Lower leg skin (tissue), 4 donors: Measurements from ENCODE around the gene ARSB. TPM values are rescaled to one million over a fixed set of nuclear protein-coding genes. Genes with fewer than 3 reads are reported as not detected.

Experiments
- DNase-seq, 2 donors: peaks; one replicate each; pipeline ENCODE4 v3.0.0-alpha.2; 2019; ENCODE audit warnings: low spot score in 2 of 2
- H3K4me3 ChIP-seq: fragments of 200-600 bp; sonication (generic); 2 replicates; pipeline ENCODE4 v1.5.1; 2017; ENCODE audit warnings: mild to moderate bottlenecking, low read depth; ENCODE audit not compliant: poor library complexity, severe bottlenecking
- POLR2A ChIP-seq, 2 donors: fragments of 450-650 bp; IDR thresholded peaks; one replicate each; pipeline ENCODE4 v1.6.1; 2016 to 2017; ENCODE audit warnings: antibody characterized with exemption in 2 of 2, mild to moderate bottlenecking in 1 of 2, moderate library complexity in 1 of 2
- WGBS, 2 donors: methylation state at CpG; one replicate each; pipeline ENCODE4 v1.1.5; 2018; 5-methylcytosine and 5-hydroxymethylcytosine counted together
- intact Hi-C: fragments of 100-400 bp; cut with DNase I; formaldehyde crosslinking; loops from one replicate; pipeline ENCODE4 v1.15.0; 2023; ENCODE audit warnings: low total_unique reads
- total RNA-seq, 4 donors: library from RNA; depleted of rRNA; stranded (reverse); fragments of >200 nt; gene quantifications; one replicate each; pipeline ENCODE4 v1.1.0, GENCODE V29; 2016
- TF ChIP-seq, protein P1 (sequence below), 3 donors: fragments of 450-650 bp; IDR thresholded peaks; one replicate each; pipeline ENCODE4 v1.5.1; 2016; ENCODE audit warnings: antibody characterized with exemption in 3 of 3, mild to moderate bottlenecking in 3 of 3, moderate library complexity in 2 of 3

The ARSB gene
- total RNA-seq, 4 donors from 2014 or later, result 2.0 to 5.5 (median 2.4) TPM

DNA sequence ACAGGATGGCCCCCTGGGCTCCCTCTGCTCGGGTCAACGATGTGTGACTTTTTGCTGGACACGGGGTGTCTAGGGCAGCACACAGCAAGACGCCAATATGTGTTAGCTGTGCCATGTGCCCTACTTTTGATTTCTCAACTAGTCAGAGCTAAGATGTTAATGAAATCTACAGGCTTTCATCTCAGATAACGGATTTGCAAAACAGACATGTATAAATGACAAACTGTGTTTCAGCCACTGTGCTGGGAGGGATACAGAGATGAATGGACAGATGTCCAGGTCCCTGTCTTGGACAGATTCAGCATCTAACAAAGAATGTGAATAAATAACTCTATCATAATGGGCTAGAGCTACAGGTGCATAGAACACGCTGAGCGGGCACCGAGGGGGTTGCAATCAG is 176.3 kb downstream of the ARSB start:
- 83 to 84% methylated on average over 8 of the region's 8 CpGs for WGBS, 2 donors
- intact Hi-C loops, result no loop called here
- TF ChIP-seq POLR2A (IDR thresholded peaks at IDR 0.05), result no peak
- TF ChIP-seq, protein P1, sequence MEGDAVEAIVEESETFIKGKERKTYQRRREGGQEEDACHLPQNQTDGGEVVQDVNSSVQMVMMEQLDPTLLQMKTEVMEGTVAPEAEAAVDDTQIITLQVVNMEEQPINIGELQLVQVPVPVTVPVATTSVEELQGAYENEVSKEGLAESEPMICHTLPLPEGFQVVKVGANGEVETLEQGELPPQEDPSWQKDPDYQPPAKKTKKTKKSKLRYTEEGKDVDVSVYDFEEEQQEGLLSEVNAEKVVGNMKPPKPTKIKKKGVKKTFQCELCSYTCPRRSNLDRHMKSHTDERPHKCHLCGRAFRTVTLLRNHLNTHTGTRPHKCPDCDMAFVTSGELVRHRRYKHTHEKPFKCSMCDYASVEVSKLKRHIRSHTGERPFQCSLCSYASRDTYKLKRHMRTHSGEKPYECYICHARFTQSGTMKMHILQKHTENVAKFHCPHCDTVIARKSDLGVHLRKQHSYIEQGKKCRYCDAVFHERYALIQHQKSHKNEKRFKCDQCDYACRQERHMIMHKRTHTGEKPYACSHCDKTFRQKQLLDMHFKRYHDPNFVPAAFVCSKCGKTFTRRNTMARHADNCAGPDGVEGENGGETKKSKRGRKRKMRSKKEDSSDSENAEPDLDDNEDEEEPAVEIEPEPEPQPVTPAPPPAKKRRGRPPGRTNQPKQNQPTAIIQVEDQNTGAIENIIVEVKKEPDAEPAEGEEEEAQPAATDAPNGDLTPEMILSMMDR (IDR thresholded peaks at IDR 0.05), result no peak
- H3K4me3 ChIP-seq, result no peak overlapping the region
- no peak for DNase-seq

DNA sequence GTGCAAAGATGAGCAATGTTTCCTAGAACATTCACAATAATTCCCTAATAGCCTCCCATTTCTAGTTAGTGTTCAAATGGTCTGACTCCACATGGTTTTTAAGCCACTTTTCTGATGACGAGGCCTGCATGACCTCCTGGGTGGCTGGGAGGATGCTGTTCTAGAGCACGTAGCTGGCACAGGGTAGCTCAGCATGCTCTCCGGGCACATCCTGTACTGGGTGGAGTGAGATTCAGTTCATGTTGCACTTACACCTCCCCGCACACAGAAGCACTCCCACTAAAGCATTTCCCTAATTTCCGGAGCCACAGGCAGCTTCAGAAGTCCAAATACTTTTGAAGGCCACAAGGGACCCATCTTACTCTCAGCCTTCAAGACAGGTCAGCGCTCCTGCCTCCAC is 176.7 kb downstream of the ARSB start:
- intact Hi-C loops, result no loop called here
- H3K4me3 ChIP-seq, result no peak overlapping the region
- WGBS, 2 donors, result 63 to 79% methylated on average over 6 of the region's 6 CpGs
- no peak for DNase-seq
- no peak for TF ChIP-seq POLR2A (IDR thresholded peaks at IDR 0.05)
- TF ChIP-seq, protein P1 (IDR thresholded peaks at IDR 0.05), result no peak

DNA sequence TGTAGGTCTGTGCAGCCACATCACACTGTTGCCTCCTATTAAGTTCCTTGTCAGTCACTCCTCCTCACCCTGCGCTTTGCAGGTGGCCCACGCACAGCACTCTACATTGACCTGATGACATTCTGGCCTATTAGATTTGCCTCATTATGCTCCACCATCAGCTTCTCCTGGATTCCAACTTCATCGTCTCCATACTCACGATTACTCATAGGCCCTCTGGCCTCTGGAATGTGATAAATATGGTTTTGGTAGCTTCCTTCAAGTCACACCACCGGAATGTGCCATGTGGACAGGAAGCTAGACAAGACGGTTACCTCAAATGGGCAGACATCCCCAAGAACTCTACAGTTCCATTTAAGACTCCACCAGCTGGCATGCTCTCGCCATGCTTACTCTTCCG is 178.6 kb downstream of the ARSB start:
- H3K4me3 ChIP-seq, result no peak overlapping the region
- WGBS, 2 donors, result 88 to 94% methylated on average over 8 of the region's 8 CpGs
- TF ChIP-seq, protein P1 (IDR thresholded peaks at IDR 0.05), result no peak
- no peak for TF ChIP-seq POLR2A (IDR thresholded peaks at IDR 0.05)
- DNase-seq, result no peak
- intact Hi-C loops, result no loop called here

DNA sequence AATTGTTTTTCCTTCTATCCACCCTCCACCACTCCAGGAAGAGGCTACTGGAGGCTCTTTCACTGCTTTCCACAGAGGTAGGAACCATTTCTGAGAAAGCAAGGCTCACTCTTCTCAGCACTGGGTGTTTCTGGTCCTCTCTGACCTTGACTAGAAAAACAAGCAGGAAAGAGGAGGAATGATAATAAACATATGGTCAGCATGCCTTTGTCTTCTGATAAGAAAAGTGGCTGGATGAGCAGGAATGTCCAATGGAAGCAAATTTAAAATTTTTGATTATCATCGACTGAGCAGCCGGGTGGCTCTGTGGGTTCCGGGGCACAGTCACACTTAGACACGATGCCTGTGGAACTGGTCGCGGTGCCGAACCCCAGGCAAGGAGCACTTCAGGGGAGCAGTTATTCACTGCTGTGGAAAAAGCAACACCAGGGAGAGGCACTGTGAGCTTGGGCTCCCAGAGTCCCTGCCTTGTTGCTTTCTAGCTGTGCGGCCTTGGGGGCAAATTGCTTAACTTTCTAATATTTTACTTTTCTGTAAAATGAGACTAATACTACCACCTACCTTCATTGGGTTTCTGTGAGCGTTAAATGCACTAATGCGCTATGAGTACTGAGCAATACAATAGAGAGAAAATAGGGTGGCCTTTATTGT is 179.5 kb downstream of the ARSB start:
- intact Hi-C loops, result no loop called here
- no peak overlapping the region for H3K4me3 ChIP-seq
- WGBS, 2 donors, result 94 to 97% methylated on average over 10 of the region's 10 CpGs
- TF ChIP-seq, protein P1 (IDR thresholded peaks at IDR 0.05), result no peak
- no peak for TF ChIP-seq POLR2A (IDR thresholded peaks at IDR 0.05)
- no peak for DNase-seq

DNA sequence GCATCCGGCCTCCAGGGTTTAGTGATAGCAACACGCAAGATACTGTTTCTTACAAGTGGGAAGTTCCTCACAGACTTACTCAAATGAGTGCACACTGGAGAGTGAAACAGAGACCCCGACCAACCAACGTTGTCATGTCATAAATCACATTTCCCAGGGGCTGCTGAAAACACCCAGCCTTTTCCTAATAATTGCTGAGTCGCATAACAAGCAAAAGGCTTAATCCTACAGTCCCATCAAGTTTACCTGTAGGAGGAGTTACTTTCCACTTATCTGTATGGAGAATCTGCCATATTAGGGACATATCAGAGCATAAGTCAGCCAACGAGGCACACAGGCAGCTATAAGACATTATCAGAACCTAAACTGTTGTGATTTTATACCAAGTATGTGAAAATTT is 180.1 kb downstream of the ARSB start:
- TF ChIP-seq POLR2A (IDR thresholded peaks at IDR 0.05), result no peak
- TF ChIP-seq, protein P1 (IDR thresholded peaks at IDR 0.05), result no peak
- no peak for DNase-seq
- WGBS, 2 donors, result 81% methylated on average over 6 of the region's 6 CpGs
- no peak overlapping the region for H3K4me3 ChIP-seq
- intact Hi-C loops, result no loop called here

DNA sequence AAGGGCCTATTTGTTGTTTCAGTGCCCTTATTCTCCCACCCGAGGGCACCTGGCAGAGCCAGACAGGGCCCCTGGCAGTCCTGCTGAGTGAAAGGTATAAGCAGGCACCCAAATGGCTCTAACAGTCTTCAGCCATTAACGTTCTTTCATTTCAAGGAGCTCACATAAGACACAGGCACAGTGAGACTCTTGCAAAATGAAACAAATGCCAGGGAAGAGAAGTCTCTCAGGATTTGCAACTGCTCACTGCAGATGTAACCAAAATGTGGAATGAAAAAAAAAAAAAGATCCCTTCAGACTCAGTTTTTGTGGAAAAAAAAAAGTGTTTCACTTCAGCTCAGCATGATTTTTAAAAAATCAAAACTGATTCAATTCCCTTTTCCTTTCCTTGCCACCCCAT is 181.2 kb downstream of the ARSB start:
- no peak overlapping the region for H3K4me3 ChIP-seq
- 63 to 71% methylated on average over 2 of the region's 2 CpGs for WGBS, 2 donors
- TF ChIP-seq, protein P1 (IDR thresholded peaks at IDR 0.05), result no peak
- TF ChIP-seq POLR2A (IDR thresholded peaks at IDR 0.05), result no peak
- no peak for DNase-seq
- intact Hi-C loops, result no loop called here
